ENCODE measurements around the gene GSN.

GSN gene

DNA sequence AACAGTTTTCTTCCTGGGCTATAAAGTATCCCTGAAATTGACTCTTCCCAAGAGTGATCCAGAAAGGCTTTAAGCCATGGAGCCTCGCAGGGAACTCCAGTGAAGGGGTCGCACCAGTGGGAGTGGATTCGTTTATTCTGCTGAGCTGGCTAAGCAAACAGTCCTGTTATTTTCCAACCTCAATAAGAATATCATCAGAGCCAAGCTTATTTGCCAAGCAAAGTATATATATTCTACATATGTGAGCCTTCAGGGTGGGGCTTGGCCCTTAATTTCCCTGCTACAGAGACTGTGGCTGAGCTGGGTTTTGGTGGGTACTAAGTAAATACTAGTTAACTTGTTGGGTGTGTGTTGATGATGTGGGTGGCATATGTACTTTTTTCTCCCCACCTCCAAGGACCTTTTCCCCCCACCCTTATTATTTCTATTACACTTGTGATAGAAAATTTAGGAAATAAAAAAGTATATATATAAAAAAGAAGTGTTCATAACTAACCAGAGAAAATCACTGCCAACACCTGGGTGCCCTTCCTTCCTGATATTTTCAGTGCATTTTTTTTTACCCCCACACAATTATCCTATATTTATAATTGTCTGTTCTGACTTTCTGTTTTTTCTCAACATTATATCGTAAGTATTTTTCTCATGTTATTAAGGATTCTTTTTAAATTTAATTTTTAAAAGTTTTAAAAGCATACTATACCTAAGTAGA, 5.3 kb downstream of the GSN start:
- peaks cover 23% of the 10 kb centered on the region for H3K4me1 Mint-ChIP-seq
- H3K4me3 Mint-ChIP-seq = no peak overlapping the region
- H3K9me3 Mint-ChIP-seq = no peaks in the 10 kb centered on the region
- DNase-seq (ENCODE audit: low spot score in 2 of 2) = no peak
- H3K27ac Mint-ChIP-seq = no peak overlapping the region
- H3K36me3 Mint-ChIP-seq = no peaks in the 10 kb centered on the region
- no peak for ATAC-seq (ENCODE audit: low read depth)
- no peaks in the 10 kb centered on the region for H3K27me3 Mint-ChIP-seq

DNA sequence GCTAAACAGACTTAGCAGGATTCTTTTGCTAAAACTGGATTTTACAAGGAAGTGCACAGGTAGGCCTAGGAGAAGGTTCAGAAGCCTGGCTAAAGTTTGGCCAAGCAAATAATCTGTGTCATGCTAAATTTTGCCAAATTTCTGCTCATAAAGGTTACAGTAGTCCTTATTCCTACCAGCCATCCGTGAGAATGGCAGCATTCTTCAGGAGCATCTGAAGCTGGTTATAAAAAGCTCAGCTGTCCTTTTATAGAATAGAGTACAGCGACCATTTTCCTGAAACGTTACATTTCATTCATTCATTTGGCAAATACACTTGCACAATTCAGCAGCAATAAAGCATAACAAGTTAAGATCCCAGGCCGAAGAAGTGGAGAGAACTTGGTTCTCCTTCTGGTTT, 6.9 kb downstream of the GSN start:
- Mint-ChIP-seq H3K36me3 (peaks cover 3% of the 10 kb centered on the region), H3K4me1 (peaks cover 20% of the 10 kb centered on the region), H3K9me3 (no peaks in the 10 kb centered on the region), H3K27me3 (no peaks in the 10 kb centered on the region), H3K27ac (no peak overlapping the region), H3K4me3 (no peak overlapping the region)
- DNase-seq (ENCODE audit: low spot score in 2 of 2) = no peak
- ATAC-seq (ENCODE audit: low read depth) = no peak

DNA sequence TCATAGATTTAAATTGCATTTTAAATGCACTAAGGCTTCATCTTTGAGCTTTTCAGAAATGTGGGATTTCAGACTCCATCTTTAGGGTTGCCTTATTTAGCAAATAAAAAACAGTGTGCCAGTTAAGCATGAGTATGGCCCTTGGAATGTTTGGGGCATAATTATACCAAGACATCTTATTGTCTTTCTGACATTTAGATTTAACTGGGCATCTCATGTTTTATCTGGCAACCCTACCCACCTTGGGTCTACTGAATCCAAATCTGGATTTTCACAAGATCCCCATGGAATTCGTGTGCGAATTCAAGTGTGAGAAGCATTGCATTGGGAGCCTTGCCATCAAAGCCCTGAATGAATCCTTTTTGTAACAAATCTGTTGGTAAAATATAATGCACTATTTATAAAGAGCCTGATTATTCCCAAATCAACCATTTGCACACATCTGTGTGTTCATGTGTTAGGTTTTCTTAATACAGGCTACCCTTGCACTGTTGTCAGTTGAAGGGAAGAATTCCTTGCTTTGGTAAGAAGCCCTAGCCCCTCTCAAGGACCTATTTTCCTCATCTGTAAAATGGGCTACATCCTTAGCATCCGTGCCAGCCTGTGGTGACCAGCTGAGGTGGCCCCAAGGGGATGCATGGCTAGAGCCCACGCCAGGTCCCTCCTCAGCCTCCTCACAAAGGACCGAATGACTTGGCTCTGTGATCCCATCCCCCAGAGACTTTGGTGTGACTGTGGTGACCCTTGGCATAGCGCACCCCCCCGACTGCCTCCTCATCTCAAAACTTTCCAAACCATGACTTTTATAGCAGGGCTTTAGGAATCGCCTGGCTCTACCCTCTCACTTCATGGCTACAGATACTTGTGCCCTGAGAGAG, 8.1 kb downstream of the GSN start:
- DNase-seq (ENCODE audit: low spot score in 2 of 2) = no peak
- no peak overlapping the region for H3K4me3 Mint-ChIP-seq
- no peak overlapping the region for H3K27ac Mint-ChIP-seq
- H3K27me3 Mint-ChIP-seq = no peaks in the 10 kb centered on the region
- ATAC-seq (ENCODE audit: low read depth) = no peak
- H3K36me3 Mint-ChIP-seq = peaks cover 3% of the 10 kb centered on the region
- no peaks in the 10 kb centered on the region for H3K9me3 Mint-ChIP-seq
- peaks cover 15% of the 10 kb centered on the region for H3K4me1 Mint-ChIP-seq

DNA sequence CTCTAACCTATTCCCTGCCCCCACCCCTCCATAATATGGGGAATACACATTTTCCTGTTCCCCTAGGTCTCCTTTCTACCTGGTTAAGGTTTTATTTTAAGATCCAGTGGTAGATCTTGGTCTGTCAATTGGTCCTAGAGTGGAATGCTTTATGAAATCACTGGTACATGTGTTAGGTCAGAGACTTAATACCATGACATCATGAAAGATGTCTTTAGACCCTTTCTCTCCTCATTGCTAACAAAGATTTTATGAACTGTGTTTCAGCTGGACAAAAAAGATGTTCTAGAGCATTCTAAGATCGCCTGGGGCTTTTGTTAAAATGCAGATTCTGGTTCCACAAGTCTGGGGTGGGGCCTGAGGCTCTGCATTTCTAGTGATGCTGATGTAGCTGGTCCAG, 9.1 kb downstream of the GSN start:
- DNase-seq (ENCODE audit: low spot score in 2 of 2) = no peak
- peaks cover 14% of the 10 kb centered on the region for H3K4me1 Mint-ChIP-seq
- no peak overlapping the region for H3K27ac Mint-ChIP-seq
- no peaks in the 10 kb centered on the region for H3K9me3 Mint-ChIP-seq
- H3K36me3 Mint-ChIP-seq = peaks cover 5% of the 10 kb centered on the region
- no peaks in the 10 kb centered on the region for H3K27me3 Mint-ChIP-seq
- ATAC-seq (ENCODE audit: low read depth) = no peak
- no peak overlapping the region for H3K4me3 Mint-ChIP-seq

DNA sequence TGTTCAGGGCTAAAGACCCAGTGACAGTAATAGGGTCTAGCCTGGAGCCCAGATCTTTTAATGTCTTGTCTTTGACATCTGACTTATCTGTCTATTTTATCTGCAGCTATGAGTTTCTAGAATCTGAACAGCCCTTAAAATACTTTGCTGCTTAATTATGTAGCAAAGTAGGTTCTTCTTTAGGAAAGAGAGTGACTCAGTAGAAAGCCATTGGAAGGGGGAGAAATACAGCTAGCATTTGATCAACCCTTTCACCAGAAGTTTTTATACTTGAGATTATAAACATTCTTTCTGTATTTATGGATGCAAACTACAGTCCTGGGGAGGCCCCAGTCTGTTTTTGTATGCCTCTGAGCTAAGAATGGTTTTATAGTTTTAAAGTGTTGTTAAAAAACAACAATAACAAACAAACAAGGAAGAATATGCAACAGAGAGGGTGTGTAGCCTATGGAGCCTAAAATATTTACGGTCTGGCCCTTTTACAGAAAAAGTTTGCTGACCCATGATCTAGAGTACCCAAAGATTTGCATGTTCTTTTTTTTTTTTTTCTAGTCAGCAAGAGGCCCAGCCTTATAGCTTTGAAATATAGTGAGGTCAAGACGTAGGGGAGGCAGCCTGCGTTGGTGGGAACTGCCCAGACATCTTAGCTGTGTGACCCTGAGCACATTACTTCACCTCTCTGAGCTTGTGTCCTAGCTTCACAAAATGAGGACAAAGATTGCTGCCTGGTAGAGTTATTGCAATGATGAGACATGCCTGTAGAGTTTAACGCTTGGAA, 9.7 kb downstream of the GSN start:
- no peak overlapping the region for H3K27ac Mint-ChIP-seq
- H3K9me3 Mint-ChIP-seq = no peaks in the 10 kb centered on the region
- H3K27me3 Mint-ChIP-seq = no peaks in the 10 kb centered on the region
- peaks cover 14% of the 10 kb centered on the region for H3K4me1 Mint-ChIP-seq
- DNase-seq (ENCODE audit: low spot score in 2 of 2) = no peak
- H3K4me3 Mint-ChIP-seq = no peak overlapping the region
- peaks cover 5% of the 10 kb centered on the region for H3K36me3 Mint-ChIP-seq
- no peak for ATAC-seq (ENCODE audit: low read depth)

DNA sequence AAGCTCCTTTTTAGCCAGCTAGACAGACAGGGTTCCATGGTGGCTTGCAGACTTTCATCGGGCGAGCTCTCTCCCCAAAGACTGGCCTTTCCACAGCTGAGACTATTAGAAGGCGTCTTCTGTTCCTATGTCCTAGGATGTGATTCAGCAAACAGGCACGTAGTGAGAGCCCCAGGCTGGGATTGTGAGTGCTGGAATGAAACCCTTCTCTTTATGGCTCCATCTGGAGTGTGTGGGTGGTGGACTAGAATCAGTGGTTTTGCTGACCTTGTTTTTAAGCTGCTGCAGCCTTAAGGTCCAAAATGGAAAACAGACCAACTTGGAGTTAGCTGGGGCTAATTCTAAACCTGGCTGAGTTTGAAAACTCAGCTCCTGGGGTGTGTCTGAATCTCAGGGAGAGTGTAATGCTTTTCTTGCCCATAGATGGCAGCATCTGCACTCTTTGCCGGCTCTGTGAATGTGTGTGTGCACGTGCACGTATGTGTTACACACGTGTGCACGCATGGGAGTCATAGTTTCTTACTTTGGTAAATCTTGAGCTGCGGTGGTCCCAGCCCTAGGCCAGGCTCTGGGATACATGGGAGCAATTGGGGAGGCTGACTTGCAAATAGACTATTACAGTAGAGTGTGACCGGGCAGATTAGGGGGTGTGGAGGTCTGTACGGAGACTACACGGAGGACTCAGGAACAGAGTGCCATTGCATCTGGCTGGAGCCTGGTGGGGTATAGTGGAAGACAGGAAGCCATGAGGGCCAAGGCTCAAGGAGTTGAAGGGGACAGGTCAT, 10.7 kb downstream of the GSN start:
- H3K4me3 Mint-ChIP-seq = no peak overlapping the region
- peak; percentile 97 for ATAC-seq (ENCODE audit: low read depth)
- DNase-seq (ENCODE audit: low spot score in 2 of 2) = peak; percentile 34 to 44

DNA sequence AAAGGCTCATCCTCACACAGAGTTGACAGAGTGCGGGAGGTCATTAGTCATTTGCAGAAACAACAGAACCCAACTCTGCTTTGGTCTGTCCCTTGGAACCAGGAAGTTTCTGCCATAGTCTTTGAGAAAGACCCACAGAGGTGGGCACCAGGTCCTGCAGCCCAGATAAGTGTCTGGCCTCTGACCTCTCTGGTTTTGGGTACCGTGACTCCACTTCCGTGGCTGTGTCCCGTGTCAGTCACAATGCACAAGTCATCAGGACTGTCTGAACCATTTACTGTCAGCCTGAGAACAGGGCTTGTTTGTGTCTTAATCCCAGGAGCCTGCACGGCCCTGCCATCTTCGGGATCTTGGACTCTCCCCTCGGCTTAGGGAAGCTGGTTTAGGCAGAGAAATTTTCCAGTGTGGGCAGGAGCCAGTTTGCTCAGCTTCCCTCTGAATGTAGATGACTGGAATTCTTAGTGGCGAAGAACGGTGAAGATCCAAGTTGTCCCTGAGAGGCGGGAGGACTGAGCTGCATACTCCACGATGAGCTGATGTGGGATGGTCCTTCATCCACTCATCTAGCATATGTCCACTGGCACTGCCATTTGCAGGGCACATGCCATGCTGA, 11.9 kb downstream of the GSN start:
- H3K9me3 Mint-ChIP-seq = no peaks in the 10 kb centered on the region
- peaks cover 21% of the 10 kb centered on the region for H3K36me3 Mint-ChIP-seq
- no peak for ATAC-seq (ENCODE audit: low read depth)
- no peak overlapping the region for H3K27ac Mint-ChIP-seq
- H3K27me3 Mint-ChIP-seq = no peaks in the 10 kb centered on the region
- no peak for DNase-seq (ENCODE audit: low spot score in 2 of 2)
- no peak overlapping the region for H3K4me3 Mint-ChIP-seq
- H3K4me1 Mint-ChIP-seq = peaks cover 20% of the 10 kb centered on the region

More for the DNA sequence above, 10.7 kb downstream of the GSN start:
- peaks cover 11% of the 10 kb centered on the region for H3K36me3 Mint-ChIP-seq
- no peaks in the 10 kb centered on the region for H3K9me3 Mint-ChIP-seq
- H3K4me1 Mint-ChIP-seq = peaks cover 18% of the 10 kb centered on the region
- no peaks in the 10 kb centered on the region for H3K27me3 Mint-ChIP-seq
- no peak overlapping the region for H3K27ac Mint-ChIP-seq

DNA sequence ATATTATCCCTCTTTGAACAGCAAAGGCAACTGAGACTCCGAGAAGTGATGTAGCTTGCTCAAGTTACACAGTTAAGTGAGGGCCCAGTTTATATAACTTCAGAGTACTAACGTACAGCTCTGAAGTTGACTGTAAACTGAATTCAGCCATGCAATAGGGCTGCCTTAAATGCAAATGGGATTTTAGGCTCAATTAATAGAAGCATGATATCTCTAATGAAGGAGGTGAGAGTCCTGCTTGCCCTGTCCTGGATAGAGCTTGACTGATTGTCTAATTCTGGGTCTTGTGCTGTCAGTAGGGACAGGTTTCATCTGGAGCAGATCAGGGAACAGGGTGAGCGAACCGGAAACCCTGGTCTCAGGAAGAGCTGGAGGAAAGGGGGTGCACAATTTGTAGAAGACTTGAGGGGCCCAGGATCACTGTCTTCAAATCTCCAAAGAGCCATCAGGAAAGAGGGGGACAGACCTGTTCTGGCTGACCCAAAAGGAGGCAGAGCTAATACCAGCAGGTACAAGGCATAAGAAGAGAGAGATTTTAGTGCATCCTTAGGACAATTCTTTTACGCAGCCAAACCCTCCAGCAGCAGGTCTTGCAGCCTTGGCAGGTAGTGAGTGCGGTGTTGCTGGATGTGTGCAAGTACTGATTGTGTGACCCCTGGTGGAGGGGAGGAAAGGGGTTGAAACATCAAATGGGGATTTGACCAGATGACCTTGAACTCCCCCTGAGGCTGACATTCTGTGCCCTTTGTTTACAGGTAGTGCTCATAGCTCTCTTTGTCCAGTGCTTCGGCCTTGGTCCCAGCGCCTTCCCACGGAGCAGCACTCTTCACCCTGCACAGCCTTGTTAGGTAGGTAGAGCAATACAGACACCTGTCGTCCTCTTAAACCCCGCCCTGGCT, 13.0 kb downstream of the GSN start:
- Mint-ChIP-seq H3K27ac (no peak overlapping the region), H3K4me1 (peaks cover 20% of the 10 kb centered on the region), H3K9me3 (no peaks in the 10 kb centered on the region), H3K27me3 (no peaks in the 10 kb centered on the region), H3K36me3 (peaks cover 21% of the 10 kb centered on the region), H3K4me3 (no peak overlapping the region)
- ATAC-seq (ENCODE audit: low read depth) (no peak), DNase-seq (ENCODE audit: low spot score in 2 of 2) (no peak)

DNA sequence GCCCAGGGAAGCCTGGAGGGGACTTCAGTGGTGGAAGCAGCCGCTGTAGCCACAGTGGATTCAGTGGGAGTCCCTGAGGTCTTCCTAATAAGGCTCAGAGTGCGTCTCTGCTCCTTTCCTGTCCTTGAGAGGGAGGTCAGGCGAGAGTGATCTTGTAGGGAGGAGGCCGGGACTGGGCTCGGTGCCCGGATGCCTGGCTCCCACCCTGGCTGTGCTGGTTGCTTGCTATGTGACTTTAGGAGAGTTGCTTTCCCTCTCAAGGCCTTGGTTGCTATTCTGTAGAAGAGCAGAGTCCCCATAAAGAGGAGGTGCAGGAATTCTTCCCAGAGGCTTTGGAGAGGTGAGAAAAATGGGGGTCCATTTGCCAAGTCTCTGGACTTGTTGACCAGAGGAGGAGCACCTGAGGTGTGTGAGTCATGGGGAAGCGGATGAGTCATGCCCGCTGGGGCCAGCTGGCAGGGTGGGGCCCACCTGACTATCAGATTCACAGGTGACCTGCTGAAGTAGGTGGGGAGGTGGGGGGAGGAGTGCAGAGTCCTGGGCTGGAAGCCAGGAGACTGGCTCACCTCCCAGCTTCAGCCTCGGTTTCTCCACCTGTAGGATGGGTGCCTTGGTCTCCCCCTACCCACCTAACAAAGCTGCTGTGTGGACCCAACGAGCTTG, 13.8 kb downstream of the GSN start:
- Mint-ChIP-seq H3K9me3 (no peaks in the 10 kb centered on the region), H3K4me1 (peaks cover 23% of the 10 kb centered on the region), H3K4me3 (no peak overlapping the region), H3K36me3 (peaks cover 25% of the 10 kb centered on the region), H3K27ac (no peak overlapping the region), H3K27me3 (no peaks in the 10 kb centered on the region)
- DNase-seq (ENCODE audit: low spot score in 2 of 2) (no peak), ATAC-seq (ENCODE audit: low read depth) (no peak)

DNA sequence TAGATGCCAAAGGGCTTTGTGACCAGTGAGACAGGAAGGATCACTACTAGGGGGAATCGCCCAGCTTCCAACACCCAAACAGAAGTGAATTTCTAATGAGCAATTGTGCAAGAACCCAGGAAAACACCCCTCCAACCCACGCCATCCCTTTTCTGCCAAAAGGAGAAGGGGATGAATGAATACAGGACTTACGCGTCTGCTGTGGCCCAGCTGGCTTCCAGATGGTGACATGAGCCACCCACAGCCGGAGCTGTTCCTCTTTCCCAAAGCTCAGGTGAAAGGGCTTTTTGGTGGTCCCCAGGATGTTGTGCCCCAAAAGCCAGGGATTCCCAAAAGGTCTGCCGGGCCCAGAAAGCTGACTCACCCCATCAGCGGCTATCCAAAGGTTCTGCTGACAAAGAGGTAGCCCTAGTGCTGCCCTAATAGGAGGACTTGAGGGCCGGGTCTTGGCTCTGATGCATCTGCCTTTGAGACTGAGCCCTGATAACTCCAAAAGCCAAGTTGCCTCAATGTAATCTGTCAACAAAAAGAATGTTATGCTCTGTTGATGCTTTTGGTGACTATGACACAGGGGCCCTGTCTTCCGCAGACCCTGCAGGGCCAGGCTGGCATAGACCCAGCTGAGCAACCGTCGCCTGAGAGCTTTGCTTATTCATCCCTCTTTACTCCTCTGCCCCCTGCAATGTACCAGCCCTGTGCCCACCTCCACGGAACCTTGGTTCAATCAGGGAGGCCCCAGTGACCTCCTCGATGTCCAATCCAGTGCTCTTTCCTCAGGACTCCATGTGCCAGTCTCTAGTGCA, 14.5 kb downstream of the GSN start:
- ATAC-seq (ENCODE audit: low read depth) (no peak), DNase-seq (ENCODE audit: low spot score in 2 of 2) (no peak)
- no peaks in the 10 kb centered on the region for H3K27me3 Mint-ChIP-seq
- H3K27ac Mint-ChIP-seq = no peak overlapping the region
- H3K9me3 Mint-ChIP-seq = no peaks in the 10 kb centered on the region
- H3K4me1 Mint-ChIP-seq = peaks cover 23% of the 10 kb centered on the region
- peaks cover 25% of the 10 kb centered on the region for H3K36me3 Mint-ChIP-seq
- H3K4me3 Mint-ChIP-seq = no peak overlapping the region

DNA sequence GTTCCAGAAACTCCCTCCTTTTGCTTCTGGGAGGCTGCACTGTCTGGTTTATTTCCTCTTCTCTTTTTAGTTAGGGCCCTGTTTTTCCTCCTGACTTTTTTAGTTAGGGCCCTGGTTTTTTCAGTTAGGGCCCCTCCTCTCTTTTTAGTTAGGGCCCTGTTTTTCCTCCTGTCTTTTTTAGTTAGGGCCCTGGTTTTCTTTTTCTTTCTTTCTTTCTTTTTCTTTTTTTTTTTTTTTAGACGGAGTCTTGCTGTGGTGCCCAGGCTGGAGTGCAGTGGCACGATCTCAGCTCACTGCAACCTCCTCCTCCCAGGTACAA, 15.1 kb downstream of the GSN start:
- peaks cover 23% of the 10 kb centered on the region for H3K4me1 Mint-ChIP-seq
- H3K4me3 Mint-ChIP-seq = no peak overlapping the region
- no peak for ATAC-seq (ENCODE audit: low read depth)

More for the DNA sequence above, 15.1 kb downstream of the GSN start:
- no peaks in the 10 kb centered on the region for H3K9me3 Mint-ChIP-seq
- H3K36me3 Mint-ChIP-seq = peaks cover 27% of the 10 kb centered on the region
- DNase-seq (ENCODE audit: low spot score in 2 of 2) = no peak
- no peak overlapping the region for H3K27ac Mint-ChIP-seq
- no peaks in the 10 kb centered on the region for H3K27me3 Mint-ChIP-seq
